Stimulated activated CD4-positive, alpha-beta T cell treated with anti-CD3 and anti-CD28 coated beads, Interleukin-12 subunit alpha, Interleukin-12 subunit beta, amount 100 ng/mL, for 48 hours (primary cell): Measurements from ENCODE around the gene SLC34A2.
"Not testable (repeated sequence)": the region's sequence is repeated elsewhere in the genome, so short reads cannot be mapped to it uniquely, and the experiment has no call there.

Experiments
- DNase-seq, 3 donors: peaks; one replicate each; pipeline ENCODE4 v3.0.0-alpha.2; 2020; ENCODE audit warnings: low read depth in 2 of 3, low spot score in 1 of 3

The SLC34A2 gene

DNA sequence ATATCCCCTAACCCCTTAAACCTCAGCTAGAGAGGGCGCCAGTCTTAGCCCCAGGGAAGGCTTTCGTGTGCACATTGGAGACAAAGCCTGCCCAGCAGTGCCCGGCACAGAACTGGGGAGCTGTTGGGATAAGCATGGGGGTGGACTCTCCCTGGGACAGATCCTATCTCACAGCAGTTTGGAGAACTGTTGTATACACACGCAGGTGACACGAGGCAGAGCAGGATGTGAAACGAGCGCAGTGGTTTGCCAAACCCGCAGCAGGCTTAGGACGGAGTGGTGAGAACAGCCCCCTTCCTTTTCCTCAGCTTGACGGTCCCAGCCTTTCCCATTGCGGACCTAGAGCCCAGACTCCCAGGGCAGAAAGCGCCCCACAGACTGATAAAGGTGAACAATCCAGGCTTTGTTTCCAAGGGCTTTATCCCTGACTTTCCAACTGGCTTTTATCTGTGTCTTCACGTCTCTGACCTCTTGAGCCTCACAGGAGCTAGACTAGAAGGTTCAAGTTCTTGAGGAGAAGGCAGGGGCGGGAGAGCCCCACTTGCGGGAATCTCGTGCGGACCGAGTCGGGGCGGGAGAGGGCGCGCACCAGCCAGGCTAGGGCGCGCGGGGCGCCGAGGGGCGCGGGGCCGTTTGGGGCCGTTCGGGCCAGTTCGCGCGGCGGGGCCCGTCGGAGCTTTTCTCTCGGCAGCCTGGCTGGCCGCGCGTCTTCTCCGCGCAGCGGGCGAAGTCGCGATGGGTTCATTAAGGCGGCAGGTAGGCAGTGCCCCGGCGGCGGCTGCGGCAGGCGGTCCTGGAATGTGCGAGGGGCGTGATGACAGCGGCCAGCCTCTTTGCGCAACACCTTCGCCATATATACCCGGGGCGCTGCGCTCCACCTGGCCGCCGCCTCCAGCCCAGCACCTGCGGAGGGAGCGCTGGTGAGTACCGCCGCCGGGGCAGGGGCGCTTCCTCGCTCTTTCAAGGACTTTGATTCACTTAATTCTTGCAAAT lies at the start of gene SLC34A2:
Gene SLC34A2 (plus strand): TSS at position 881 of the 993 bp plus-strand sequence. CDS start 6,650 bp downstream, outside the sequence.
- DNase-seq, result no peak

GRCh38 chr4:25608644-25609043 lies 47.0 kb upstream of the SLC34A2 start:
- no peak for DNase-seq

DNA sequence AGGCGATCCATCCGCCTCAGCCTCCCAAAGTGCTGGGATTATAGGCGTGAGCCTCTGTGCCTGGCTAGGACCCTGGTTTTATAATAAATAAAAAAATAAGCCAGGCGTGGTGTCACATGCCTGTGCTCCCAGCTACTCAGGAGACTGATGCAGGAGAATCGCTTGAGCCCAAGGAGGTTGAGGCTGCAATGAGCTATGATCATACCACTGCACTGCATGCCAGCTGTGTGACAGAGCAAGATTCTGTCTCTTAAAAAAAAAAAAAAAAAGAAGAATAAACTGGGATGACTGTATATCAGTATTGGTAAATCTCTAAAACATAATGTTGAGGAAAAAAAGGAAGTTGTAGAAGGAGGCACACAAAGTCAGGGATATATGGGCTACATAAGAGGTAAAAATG lies 45.7 kb upstream of the SLC34A2 start:
- no peak for DNase-seq

DNA sequence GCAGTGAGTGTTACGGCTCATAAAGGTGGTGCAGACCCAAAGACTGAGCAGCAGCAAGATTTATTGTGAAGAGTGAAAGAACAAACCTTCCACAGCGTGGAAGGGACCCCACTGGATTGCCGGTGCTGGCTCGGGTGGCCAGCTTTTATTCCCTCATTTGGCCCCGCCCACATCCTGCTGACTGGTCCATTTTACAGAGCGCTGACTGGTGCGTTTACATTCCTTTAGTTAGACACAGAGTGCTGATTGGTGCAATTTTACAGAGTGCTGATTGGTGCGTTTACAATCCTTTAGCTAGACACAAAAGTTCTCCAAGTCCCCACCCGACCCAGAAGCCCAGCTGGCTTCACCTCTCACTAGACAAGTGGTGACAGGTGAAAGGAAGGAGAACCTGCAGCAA lies 42.0 kb upstream of the SLC34A2 start:
- DNase-seq, result not testable (repeated sequence)

DNA sequence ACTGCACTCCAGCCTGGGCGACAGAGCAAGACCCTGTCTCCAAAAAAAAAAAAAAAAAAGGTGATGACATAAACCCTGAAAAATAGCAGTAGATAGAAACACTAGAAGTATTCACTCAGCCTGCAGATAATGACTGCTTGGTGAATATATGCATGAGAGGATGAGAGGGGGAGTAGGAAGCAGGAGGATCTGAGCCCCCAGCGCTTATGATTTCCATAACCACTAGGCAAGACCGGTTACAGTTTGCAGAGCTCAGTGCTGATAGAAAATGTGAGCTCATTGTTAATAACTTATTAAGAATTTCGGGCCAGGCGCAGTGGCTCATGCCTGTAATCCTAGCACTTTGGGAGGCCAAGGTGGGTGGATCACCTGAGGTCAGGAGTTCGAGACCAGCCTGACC lies 40.8 kb upstream of the SLC34A2 start:
- no peak for DNase-seq

DNA sequence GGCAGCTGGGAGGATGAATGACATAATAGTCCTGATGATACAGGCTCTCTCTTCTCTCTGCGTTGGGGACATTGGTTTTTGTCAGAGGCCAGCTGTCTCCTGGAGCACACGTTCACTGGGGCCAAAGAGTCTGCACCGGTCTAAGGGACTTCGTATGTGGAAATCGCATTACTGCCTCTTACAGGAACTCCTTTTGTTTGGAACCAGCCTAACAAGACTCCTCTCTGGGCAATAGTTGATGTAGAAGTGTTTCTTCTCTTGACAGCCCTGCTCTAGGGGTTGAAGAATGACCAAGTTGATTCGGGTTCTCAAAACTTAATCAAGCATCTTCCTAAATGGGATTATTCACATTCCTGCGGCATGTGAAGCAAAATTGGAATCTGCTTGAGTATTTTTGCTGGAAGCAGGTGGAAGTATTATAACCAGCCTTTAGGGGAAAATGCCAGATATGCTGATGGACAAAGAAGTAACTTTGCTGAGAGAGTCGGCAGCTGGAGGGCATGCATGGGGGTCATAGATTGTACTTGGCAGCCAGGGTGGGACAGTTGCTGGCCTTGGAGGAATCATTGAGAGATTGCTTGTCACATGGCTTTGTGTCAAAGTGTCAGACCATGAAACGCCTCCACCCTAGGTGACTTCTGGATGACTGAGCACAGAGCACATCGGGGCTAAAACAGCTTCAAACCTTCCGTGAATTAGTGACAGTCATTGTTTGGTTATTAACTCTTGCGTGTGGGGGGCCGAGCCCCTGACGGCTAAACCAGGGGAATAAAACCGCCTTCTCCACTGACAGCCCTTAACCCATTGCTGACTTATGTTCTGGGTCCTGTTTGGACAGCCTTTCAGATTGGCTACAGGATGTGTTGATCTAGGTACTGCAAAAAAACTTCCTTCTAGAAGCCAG lies 34.4 kb upstream of the SLC34A2 start:
- no peak for DNase-seq

DNA sequence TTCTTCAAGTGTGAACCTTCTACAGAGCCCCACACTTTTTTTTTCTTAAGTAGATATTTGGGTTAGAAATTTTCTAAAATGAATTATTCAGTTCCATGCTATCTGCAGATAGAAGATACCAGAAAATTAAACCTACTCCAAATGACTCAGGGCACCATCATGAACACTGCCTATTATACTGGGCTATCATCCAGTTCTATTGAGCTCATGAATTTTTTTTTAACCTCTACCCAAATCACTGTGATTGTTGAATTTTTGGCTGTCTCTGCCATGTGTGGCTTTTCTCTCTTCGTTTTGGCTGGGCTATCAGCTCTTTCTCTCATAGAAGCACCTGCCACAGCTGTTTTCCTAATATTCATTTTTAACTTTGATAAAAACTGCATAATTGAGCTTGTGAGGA lies 31.0 kb upstream of the SLC34A2 start:
- no peak for DNase-seq

DNA sequence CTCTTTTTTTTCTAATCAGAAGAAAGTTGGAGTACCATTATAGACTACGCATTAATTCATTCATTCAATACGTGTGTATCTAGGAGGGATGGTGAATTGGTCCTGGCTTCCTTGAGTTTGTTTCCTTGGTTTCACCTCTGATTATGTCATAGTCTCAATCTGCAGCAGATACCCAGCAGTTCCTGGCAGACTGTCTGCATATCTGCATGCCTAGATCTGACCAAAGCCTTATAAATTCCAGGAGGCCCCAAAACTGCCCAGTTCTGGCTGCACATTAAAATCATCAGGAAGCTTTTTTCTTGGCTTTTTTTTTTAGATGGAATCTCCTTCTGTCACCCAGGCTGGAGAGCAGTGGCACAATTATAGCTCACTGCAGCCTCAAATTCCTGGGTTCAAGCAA lies 27.2 kb upstream of the SLC34A2 start:
- DNase-seq, result no peak

- DNase-seq, result no peak
Observed at GRCh38 chr4:25632135-25632534, 23.5 kb upstream of the SLC34A2 start.

GRCh38 chr4:25633541-25633940 lies 22.1 kb upstream of the SLC34A2 start:
- DNase-seq, result no peak

- no peak for DNase-seq
Observed at GRCh38 chr4:25635501-25635900, 20.1 kb upstream of the SLC34A2 start.

GRCh38 chr4:25637581-25638220 lies 17.9 kb upstream of the SLC34A2 start:
- no peak for DNase-seq

GRCh38 chr4:25638221-25638601 lies 17.4 kb upstream of the SLC34A2 start:
- DNase-seq, result no peak

GRCh38 chr4:25638806-25639205 lies 16.8 kb upstream of the SLC34A2 start:
- DNase-seq, result no peak

GRCh38 chr4:25650311-25650710 lies 5.3 kb upstream of the SLC34A2 start:
- DNase-seq, result no peak

GRCh38 chr4:25651682-25652081 lies 4.0 kb upstream of the SLC34A2 start:
- DNase-seq, result no peak

DNA sequence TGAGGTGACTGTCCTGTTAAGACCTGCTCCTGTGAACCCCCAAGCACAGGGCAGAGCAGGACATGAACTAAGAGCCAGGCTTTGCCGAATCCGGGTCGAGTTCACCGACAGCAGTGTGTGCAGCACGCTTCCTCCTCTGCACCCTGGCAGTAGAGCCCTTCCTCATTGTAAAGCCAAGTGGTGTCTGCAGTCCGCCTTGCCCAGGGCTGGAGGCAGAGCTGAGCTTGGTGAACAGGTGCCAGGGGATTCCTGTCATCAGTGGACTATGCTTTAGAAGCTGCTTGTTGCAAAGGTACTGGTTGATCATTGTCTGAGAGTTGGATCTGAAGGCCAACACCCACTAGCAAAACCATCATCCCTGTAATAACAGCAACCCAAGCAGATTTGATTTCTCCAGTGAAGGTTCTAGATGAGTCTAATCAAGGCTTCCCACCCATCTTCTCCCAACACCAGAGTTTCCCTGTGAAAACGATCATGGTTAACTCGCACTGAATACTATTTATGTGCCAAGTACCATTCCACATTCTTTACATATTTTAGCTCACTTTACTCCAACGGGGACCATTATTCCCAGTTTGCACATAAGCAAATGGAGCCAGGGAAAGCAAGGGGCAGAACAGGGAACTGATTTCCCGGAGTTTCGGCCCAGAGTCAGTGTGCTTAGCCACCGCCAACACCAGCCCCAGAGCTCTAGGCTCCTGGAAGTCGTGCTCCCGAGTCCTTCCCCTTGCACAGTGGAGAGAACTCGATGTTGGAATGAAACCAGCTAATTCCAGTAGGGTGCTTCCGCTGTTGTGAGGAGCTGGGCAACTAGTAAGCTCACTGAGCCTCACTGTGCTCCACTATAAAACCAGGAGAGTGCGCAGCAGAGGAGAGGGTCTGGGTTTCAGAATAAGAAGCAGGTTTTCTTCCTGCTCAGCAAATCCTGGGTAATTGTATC lies 1.4 kb upstream of the SLC34A2 start:
- no peak for DNase-seq

DNA sequence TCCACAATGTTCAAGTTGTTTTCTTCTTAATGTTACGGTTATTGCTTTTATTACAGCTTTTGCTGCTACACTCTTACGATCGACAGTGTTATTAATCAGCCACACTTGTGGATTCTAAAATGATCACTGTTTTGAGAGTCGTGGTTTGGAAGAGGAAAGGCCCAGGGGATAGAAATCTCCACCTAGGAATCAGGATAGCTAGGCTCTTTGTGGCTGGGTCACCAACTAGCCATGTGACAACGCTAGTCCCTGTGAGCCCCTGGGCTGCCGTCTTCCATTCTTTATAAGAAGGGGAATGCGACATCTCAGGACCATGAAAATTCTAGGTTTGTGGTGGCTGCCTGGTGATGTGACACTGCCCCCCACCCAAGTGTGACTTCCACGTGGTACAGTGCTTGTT lies 380 bp downstream of the SLC34A2 start:
- no peak for DNase-seq

DNA sequence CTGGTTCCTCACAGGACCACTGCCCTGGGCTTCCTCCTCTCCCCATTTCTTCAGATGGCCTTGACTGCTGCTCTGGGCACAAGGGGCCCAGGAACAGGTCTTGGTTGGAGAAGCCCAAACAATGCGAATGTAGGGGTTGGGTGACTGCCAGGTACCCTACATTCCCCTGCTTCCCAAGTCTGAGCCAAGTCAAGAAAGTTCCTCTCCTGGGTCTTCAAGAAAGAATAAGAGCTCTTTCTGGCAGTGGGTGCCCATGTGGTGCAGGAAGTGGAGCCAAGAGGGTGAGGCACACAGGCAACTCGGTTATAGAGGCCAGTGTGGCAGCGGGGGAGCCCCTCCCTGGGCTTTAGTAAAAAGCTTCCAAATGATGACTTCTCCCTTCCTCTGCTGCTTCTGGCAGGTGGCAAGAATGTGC lies 2.7 kb downstream of the SLC34A2 start:
- no peak for DNase-seq

GRCh38 chr4:25658777-25659176 lies 3.1 kb downstream of the SLC34A2 start:
- no peak for DNase-seq
